ENCODE data around the gene SLC2A9.
A peak's percentile ranks its signal among the peaks of the same experiment; 100 is the strongest.

SLC2A9 gene

DNA sequence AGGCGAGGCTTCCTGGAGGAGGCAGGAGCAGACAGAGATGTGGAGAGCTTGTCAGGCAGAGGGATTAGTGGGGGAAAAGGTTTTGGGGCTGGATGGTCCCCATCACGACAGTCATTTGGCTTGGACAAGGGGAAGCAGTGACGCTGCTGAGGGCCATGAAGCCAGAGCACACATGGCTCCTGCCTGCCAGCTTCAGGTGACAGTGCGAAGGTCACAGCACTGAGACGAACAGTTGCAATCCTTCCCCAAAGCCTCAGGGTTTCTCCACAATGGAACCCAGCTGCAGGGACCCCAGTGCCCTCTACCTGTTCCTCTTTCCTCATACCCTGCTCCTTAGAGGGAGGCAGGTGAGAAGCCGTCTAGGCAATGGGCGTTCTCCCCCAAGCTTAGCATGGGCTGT is 129.6 kb downstream of the SLC2A9 start:
- DNase-seq (no peak), ATAC-seq (replicated peaks) (no peak)
- no peaks in the 10 kb centered on the region for H3K9me3 Mint-ChIP-seq
- H3K4me3 Mint-ChIP-seq: no peak overlapping the region
- H3K4me1 Mint-ChIP-seq: no peaks in the 10 kb centered on the region
- H3K27ac Mint-ChIP-seq: no peak overlapping the region
- peaks cover 0 to 8% of the 10 kb centered on the region in 2 donors for H3K27me3 Mint-ChIP-seq
- H3K36me3 Mint-ChIP-seq: no peaks in the 10 kb centered on the region

DNA sequence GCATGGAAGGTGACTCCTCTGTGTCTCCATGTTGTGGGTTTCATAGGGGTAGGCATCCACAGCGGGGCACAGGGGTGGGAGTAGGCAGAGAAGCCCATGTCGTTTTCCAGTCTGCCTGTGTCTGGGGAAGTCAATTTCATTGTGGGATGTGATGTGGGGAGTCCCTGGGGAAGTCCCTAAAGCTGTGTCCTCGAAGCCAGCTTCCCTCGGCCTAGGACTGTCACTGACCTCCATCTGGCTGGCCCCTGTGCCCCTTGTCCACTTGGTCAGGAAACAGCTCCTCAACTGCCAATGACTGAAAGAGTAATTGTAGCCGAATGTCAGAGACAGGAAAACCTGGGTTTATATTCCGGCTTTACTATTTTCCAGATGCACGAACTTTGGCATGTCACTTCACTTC is 130.2 kb downstream of the SLC2A9 start:
- H3K27me3 Mint-ChIP-seq: peaks cover 0 to 8% of the 10 kb centered on the region in 2 donors
- H3K4me1 Mint-ChIP-seq: no peaks in the 10 kb centered on the region
- H3K4me3 Mint-ChIP-seq: no peak overlapping the region
- DNase-seq (no peak), ATAC-seq (replicated peaks) (no peak)
- no peak overlapping the region for H3K27ac Mint-ChIP-seq
- no peaks in the 10 kb centered on the region for H3K9me3 Mint-ChIP-seq
- H3K36me3 Mint-ChIP-seq: no peaks in the 10 kb centered on the region

DNA sequence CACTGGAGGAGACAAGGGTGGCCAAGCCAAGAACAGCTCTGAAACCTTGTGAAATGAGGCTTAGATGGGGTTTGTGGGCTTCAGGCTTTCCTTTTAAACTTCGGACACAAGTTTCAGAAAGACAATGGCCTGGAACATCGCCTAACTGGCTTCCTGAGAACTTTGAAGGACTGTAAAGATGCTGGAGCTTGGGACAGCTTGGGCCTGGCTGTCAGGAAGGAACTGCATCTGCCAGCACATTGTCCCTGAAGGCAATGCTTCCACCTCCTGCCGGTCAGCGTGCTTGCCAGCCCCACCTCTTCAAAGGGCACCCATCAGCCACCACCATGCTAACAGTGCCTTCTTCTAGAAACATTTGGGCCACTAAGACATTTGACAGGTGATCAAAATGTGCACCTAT is 132.0 kb downstream of the SLC2A9 start:
- peaks cover 0 to 8% of the 10 kb centered on the region in 2 donors for H3K27me3 Mint-ChIP-seq
- H3K9me3 Mint-ChIP-seq: no peaks in the 10 kb centered on the region
- H3K4me1 Mint-ChIP-seq: no peaks in the 10 kb centered on the region
- ATAC-seq (replicated peaks): no peak
- H3K27ac Mint-ChIP-seq: peak overlapping the region; percentile 39
- no peaks in the 10 kb centered on the region for H3K36me3 Mint-ChIP-seq
- DNase-seq: no peak
- no peak overlapping the region for H3K4me3 Mint-ChIP-seq

DNA sequence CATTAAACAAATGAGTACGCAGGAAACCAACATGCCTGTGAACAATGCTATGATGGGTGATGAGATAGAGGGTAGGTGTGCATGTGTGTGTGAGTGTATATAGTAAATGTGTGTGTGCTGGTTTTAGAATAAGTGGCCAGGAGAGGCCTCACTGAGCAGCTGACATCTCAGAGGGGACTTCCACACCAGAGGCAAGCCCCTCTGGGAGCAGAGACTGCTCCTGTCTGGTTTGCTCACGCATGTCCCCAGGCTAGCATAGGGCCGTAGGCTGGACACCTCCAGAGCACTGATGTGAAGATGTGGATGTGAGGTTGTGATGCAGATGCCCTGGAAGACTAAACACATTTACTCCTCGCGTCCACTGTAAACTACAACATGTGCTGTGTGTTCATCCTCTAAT is 135.3 kb downstream of the SLC2A9 start:
- Mint-ChIP-seq H3K4me3 (no peak overlapping the region), H3K36me3 (no peaks in the 10 kb centered on the region), H3K27me3 (peaks cover 0 to 3% of the 10 kb centered on the region in 2 donors), H3K9me3 (no peaks in the 10 kb centered on the region), H3K27ac (no peak overlapping the region), H3K4me1 (no peaks in the 10 kb centered on the region)
- no peak for ATAC-seq (replicated peaks)
- DNase-seq: no peak

DNA sequence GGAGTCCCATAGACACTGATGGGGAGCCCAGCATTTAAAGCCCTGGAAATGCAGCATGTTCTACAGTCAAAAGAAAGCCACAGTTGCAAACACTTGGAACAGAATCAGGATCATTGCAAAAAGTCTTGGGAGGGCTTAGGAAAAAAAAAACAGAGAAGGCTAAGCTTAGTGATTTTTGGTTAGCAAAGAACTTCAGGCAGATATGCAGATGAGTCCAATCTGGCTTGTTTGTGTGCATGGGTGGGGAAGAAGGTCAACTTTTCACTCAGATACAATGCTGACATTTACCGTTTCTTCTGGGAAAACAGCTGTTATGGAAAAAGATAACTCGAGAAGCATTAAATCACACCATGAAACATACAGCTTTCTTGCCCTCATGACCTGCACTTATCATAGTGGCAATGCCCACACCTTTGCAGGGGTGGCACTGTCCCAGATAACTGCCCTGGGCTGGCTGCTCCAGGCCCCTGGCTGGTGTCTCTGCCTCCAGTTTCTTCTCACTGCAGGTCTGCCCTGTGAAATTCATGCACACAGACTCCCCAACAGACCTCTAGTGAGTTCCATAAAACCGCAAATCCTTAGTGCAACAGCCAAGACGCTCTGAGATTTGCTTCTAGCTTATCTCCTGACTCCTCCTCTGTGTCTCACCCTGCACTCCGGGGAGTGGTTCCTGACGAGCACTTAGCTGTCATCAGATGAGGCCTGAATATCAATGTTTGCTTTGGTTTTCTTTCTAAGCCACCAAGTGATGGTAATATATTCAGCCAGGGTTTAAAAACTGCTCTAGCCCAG is 140.7 kb downstream of the SLC2A9 start:
- Mint-ChIP-seq H3K9me3 (no peaks in the 10 kb centered on the region), H3K4me3 (no peak overlapping the region), H3K36me3 (no peaks in the 10 kb centered on the region), H3K27ac (no peak overlapping the region), H3K4me1 (no peaks in the 10 kb centered on the region), H3K27me3 (no peaks in the 10 kb centered on the region)
- DNase-seq (no peak), ATAC-seq (replicated peaks) (no peak)

DNA sequence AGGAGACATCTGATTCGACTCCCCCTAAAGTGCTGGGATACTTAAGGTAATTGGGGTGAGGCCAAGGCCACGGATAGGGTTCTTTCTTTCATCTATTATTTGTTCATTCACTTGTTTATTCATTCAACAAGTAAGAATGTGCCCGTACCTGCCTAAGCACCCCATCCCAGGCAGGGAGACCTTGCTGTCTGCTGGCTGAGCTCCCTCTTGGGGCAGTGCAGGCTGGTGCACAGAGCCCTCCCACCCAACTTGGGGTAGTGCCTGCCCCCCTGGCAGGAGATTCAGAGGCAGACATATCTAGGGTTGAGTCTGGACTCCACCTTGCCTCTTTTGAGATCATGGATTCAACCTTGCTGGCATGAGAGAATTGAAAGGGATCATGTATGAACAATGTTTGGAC is 144.2 kb downstream of the SLC2A9 start:
- DNase-seq (no peak), ATAC-seq (replicated peaks) (no peak)
- Mint-ChIP-seq H3K4me3 (no peak overlapping the region), H3K27ac (no peak overlapping the region), H3K4me1 (no peaks in the 10 kb centered on the region), H3K36me3 (no peaks in the 10 kb centered on the region), H3K27me3 (peaks cover 0 to 3% of the 10 kb centered on the region in 2 donors), H3K9me3 (no peaks in the 10 kb centered on the region)

DNA sequence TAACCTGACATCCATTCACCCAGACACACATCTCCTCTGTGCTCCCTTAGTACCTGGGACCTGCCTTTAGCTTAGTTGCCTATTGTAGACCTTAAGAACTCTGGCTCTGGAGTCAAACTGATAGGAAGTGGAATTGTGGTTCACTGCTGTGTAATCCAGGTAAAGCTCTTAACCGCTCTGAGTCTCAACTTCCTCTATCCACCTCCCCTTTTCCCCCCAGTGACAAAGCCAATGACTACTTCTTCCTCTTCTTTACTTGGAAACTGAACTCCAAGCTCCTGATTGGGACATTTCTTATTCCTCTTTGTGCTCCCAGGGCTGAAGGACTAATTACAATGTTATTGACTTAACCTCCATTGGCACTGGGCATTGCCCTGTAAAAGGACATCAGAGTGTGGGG is 145.8 kb downstream of the SLC2A9 start:
- H3K9me3 Mint-ChIP-seq: no peaks in the 10 kb centered on the region
- no peaks in the 10 kb centered on the region for H3K36me3 Mint-ChIP-seq
- DNase-seq (no peak), ATAC-seq (replicated peaks) (no peak)
- H3K4me3 Mint-ChIP-seq: no peak overlapping the region
- no peak overlapping the region for H3K27ac Mint-ChIP-seq
- peaks cover 0 to 3% of the 10 kb centered on the region in 2 donors for H3K27me3 Mint-ChIP-seq
- no peaks in the 10 kb centered on the region for H3K4me1 Mint-ChIP-seq

DNA sequence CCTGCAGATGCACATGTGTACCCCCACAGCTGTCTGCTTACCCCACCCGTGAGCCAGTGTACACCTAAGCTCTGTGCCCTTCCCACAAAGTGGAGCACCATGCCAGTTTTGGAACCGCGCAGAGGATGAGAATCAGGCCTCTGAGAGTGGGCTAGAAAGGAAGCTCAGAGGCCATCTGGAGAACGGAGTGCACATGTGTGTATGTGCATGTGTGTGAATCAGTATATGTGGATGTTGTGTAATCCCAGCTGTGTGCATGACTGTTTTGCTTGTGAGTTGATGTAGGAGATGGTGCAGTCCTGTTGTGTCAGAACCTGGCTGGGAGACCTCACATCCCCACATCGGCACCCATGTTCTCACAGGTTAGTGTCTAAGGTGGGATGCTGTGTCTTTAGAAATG is 146.9 kb downstream of the SLC2A9 start:
- peaks cover 0 to 3% of the 10 kb centered on the region in 2 donors for H3K27me3 Mint-ChIP-seq
- H3K27ac Mint-ChIP-seq: no peak overlapping the region

DNA sequence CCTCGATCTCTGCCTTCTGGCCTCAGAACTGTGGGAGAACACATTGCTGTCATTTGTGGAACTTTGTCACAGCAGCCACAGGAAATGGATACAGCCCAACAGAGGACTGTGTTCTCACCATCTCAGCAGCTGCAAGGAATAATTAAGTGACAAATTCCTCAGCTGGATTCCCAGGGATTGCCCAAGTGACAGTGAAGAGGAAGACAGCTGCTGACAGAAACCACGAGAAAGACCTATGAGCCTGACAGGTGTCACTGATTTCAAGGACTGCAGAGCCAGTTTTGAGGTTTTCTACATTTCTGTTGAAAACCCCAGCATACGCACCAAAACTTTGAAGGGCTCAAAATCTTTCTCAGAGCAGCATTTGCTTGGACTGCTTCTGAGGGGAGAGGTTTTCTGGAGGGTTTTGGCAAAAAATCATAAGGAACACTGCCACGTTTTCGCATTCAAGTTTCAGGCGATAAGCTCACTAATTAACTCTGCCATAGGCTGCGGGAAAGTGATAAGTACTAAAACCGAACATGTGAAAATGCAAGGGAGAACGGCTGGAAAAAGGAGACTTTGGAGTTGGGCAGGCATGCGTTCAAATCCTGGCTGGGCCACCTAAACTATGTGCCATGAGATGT is 151.0 kb downstream of the SLC2A9 start:
- H3K4me3 Mint-ChIP-seq: no peak overlapping the region
- ATAC-seq (replicated peaks): no peak
- no peak overlapping the region for H3K27ac Mint-ChIP-seq
- H3K9me3 Mint-ChIP-seq: peaks cover 0 to 3% of the 10 kb centered on the region in 2 donors
- no peaks in the 10 kb centered on the region for H3K4me1 Mint-ChIP-seq
- H3K36me3 Mint-ChIP-seq: no peaks in the 10 kb centered on the region
- H3K27me3 Mint-ChIP-seq: peaks cover 0 to 3% of the 10 kb centered on the region in 2 donors
- DNase-seq: no peak

More for the DNA sequence above, 146.9 kb downstream of the SLC2A9 start:
- DNase-seq: no peak
- H3K9me3 Mint-ChIP-seq: peaks cover 0 to 3% of the 10 kb centered on the region in 2 donors
- ATAC-seq (replicated peaks): no peak
- no peak overlapping the region for H3K4me3 Mint-ChIP-seq
- H3K36me3 Mint-ChIP-seq: no peaks in the 10 kb centered on the region
- no peaks in the 10 kb centered on the region for H3K4me1 Mint-ChIP-seq

DNA sequence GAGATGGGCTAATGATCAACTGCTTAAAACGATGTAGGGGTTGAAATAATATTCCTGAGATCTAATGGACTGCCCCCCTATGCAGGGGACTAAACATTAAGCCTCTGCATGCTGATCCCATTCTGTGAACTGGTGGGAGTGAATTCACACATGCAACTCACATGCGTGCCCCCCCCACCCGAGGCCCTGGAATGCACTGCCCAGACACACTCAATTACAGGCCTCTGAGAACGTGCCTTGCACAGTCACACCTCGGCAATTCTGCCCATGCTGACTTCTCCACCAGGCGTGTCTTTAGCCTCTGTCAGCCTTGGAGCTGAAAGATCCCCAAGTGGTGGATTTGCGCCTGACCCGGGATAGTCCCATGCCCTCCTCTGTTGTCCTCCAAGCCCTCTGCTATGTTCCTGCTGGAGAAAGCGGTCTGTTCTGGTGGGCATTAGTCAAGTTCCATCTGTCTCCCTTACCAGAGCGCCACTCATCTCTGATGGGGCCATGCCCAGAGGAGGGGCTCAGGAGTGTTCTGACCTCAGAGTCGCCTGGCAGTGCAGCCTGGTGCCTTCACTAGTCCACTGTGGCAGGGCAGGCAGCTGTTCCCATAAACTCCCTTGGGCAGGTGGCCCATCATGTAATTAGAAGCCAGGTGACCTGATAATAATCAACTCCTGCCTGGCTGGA is 153.4 kb downstream of the SLC2A9 start:
- H3K4me1 Mint-ChIP-seq: no peaks in the 10 kb centered on the region

DNA sequence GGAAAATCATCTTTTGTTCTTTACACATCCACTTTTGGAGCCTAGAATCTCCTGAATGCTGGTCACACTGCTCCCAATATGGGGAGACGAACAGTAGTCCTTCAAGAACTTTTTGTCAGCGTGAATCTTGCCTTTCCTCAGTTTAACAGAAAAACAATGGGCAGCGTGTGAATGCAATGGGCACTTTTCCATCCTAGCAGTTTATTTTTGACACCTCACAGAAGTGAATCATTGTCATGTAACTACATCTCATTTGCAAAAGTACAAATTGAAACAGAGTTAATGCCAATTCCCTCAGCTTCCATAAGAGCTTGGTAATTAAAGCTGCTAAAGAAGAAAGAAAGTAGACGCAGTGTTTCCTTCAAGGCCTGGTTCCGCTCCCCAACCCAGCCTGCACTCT is 154.4 kb downstream of the SLC2A9 start:
- no peaks in the 10 kb centered on the region for H3K4me1 Mint-ChIP-seq
- H3K9me3 Mint-ChIP-seq: peaks cover 0 to 3% of the 10 kb centered on the region in 2 donors
- H3K27ac Mint-ChIP-seq: no peak overlapping the region
- H3K4me3 Mint-ChIP-seq: no peak overlapping the region
- ATAC-seq (replicated peaks): no peak
- DNase-seq: no peak
- H3K36me3 Mint-ChIP-seq: no peaks in the 10 kb centered on the region
- H3K27me3 Mint-ChIP-seq: no peaks in the 10 kb centered on the region

More for the DNA sequence above, 153.4 kb downstream of the SLC2A9 start:
- Mint-ChIP-seq H3K4me3 (no peak overlapping the region), H3K27me3 (no peaks in the 10 kb centered on the region), H3K27ac (no peak overlapping the region), H3K9me3 (peaks cover 0 to 3% of the 10 kb centered on the region in 2 donors), H3K36me3 (no peaks in the 10 kb centered on the region)
- DNase-seq (no peak), ATAC-seq (replicated peaks) (no peak)

DNA sequence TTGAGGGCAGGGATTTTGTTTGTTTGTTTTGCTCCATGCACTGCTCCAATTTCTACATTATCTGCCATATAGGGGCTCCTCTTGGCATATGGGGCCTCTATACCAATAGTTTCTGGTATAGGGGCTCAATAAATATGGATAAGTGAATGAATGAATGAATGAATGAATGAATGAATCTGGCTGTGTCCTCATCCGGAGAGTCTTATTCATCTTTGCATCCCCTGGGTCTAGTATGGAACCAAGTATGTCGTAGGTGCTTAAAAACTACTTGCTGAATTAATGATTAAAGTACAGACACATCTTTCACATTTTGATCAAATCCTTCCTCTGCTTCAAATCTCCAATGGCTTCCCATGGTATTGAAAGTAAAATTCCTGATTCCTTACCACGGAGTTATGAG is 159.7 kb downstream of the SLC2A9 start:
- Mint-ChIP-seq H3K9me3 (peaks cover 0 to 2% of the 10 kb centered on the region in 2 donors), H3K4me1 (no peaks in the 10 kb centered on the region), H3K27me3 (no peaks in the 10 kb centered on the region), H3K4me3 (no peak overlapping the region), H3K27ac (no peak overlapping the region), H3K36me3 (no peaks in the 10 kb centered on the region)
- ATAC-seq (replicated peaks): no peak
- no peak for DNase-seq

DNA sequence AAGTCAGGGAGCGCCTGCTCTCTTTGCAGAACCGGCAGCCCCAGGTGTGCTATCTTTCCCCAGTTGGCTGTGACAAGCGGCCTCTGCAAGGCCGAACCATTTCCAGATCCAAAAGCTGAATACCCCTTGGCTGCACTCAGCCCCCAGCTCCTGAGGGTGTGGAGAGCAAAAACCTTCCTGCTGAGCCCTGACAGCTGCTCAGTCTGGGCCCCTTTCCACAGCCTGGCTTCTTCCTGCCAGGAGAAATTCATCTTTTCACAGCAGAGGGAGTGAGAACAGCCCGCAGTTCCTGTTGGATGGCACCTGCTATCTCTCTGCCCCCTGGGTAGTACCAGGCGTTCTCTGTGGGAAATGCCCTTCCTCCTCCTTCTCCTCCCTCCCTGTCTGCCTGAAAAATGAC is 161.5 kb downstream of the SLC2A9 start:
- H3K9me3 Mint-ChIP-seq: peaks cover 5 to 11% of the 10 kb centered on the region in 2 donors

DNA sequence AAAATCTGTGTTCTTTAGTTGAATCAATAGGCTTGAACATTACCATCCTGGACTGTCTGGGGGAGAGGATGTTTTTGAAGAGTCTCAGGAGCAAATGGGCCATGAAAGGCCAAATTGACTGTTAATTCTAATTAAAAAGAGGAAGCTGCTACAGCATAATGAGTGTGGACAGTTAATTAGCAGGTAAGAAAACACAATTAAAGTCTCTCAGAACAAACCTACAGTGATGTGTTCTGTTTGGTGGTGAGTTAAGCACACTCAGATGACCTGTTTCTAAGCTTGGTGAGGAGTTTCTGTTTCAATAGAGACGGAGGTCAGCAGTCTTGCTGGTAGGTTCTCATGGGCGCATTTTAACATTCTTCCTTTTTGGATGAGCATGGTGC is 171.8 kb downstream of the SLC2A9 start:
- Mint-ChIP-seq H3K9me3 (no peaks in the 10 kb centered on the region), H3K27ac (no peak overlapping the region), H3K36me3 (no peaks in the 10 kb centered on the region), H3K4me3 (no peak overlapping the region), H3K4me1 (no peaks in the 10 kb centered on the region), H3K27me3 (peaks cover 8 to 19% of the 10 kb centered on the region in 2 donors)
- ATAC-seq (replicated peaks) (no peak), DNase-seq (no peak)

More for the DNA sequence above, 161.5 kb downstream of the SLC2A9 start:
- Mint-ChIP-seq H3K36me3 (no peaks in the 10 kb centered on the region), H3K27ac (no peak overlapping the region), H3K4me1 (no peaks in the 10 kb centered on the region), H3K4me3 (no peak overlapping the region), H3K27me3 (no peaks in the 10 kb centered on the region)
- DNase-seq (no peak), ATAC-seq (replicated peaks) (no peak)
